HEK293T (cell line): ENCODE data around the gene BLVRB.

ENCODE experiments used
- FOXA1 ChIP-seq: fragments of 450-650 bp; IDR thresholded peaks from 2 replicates; pipeline ENCODE4 v1.6.1; 2016; ENCODE audit warnings: mild to moderate bottlenecking
- FOXM1 ChIP-seq: fragments of 450-650 bp; IDR thresholded peaks from 2 replicates; pipeline ENCODE4 v1.6.1; 2017; ENCODE audit warnings: mild to moderate bottlenecking, borderline replicate concordance
- TF ChIP-seq, protein P1 (sequence below): fragments of 450-650 bp; IDR thresholded peaks from 2 replicates; pipeline ENCODE4 v1.6.1; 2016

- TF ChIP-seq FOXA1: no peak
- no peak for TF ChIP-seq FOXM1
- TF ChIP-seq, protein P1, sequence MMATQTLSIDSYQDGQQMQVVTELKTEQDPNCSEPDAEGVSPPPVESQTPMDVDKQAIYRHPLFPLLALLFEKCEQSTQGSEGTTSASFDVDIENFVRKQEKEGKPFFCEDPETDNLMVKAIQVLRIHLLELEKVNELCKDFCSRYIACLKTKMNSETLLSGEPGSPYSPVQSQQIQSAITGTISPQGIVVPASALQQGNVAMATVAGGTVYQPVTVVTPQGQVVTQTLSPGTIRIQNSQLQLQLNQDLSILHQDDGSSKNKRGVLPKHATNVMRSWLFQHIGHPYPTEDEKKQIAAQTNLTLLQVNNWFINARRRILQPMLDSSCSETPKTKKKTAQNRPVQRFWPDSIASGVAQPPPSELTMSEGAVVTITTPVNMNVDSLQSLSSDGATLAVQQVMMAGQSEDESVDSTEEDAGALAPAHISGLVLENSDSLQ: no peak
These were observed 27.3 kb downstream of the BLVRB start for GRCh38 chr19:40438284-40438683.
